Fibroblast of peridontal ligament (primary cell): ENCODE data around the gene GAGE12J.
"Not testable (repeated sequence)": the region's sequence is repeated elsewhere in the genome, so short reads cannot be mapped to it uniquely, and the experiment has no call there.

Source experiments
- DNase-seq: peaks from one replicate; pipeline ENCODE4 v3.0.0-alpha.2; 2010; ENCODE audit errors: extremely low read depth

The GAGE12J gene

GRCh38 chrX:49321737-49322136 is at the start of gene GAGE12J:
Gene GAGE12J (plus strand): TSS chrX:49322037. CDS start chrX:49323194, 1,157 bp downstream.
- DNase-seq = not testable (repeated sequence)

DNA sequence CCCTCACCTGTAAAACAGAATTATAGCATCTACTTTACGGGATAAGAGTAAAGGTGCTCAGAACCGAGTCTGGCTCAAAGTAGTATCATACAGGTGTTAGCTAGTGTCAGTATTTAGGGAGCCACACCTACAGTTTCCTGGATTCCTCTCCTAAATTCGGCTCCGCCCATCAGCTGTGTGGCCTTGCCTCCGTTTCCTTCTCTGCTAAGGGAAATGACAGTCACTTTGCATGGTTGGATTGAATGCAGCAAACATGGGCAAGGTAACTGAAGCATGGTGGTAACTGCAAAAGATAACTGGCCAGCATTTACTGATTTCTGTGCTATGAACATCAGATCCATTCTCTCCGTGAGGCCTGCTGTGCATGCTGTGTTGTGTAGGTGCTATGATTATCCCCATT is 49.4 kb upstream of the GAGE12J start:
- DNase-seq = no peak

DNA sequence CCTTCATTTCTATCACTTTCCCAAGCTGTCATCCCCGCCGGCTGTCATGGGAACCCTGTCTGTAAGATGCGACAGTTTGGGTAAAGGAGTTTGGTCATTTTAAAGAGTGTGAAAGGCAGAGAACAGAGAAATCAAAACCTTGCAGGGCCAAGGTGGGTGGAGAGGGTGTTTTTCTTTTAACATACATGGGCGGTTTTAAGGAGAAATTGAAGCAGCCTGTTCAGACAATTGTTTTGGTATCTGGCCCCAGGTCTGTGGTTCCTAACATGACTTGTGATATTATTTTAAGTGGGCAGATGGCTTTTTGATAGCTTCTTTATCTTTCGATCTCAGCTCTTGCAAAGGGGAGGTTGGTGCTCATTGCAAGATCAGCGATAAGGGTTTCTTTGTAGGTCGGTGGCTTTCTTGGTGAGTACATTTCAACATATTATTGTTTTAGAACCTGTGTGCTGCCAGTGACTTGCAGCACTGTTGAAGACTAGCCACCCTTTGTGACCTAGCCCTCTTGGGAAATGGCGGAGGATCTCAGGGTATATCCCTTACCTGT is 48.6 kb upstream of the GAGE12J start:
- no peak for DNase-seq

DNA sequence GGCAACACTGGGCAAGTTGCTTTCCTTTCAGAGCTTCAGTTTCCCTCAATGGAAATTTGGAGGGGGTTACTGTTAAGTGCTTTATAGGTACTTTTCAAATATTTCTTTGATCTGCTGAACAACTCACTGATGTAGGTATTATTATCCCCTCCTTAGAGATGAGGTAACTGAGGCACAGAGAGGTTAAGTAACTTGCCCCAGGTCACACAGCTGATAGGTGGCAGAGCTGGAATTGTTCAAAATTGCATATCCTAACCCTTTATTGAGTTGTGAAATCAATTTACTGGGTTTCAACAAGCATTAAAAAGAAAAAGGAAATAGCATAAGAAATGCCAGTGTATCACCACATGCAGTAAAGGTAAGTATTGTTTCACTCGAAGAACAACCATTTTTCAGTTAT is 45.6 kb upstream of the GAGE12J start:
- no peak for DNase-seq

GRCh38 chrX:49276671-49277534 is 44.9 kb upstream of the GAGE12J start:
- DNase-seq = peak; percentile 9

GRCh38 chrX:49277535-49277830 is 44.4 kb upstream of the GAGE12J start:
- no peak for DNase-seq

DNA sequence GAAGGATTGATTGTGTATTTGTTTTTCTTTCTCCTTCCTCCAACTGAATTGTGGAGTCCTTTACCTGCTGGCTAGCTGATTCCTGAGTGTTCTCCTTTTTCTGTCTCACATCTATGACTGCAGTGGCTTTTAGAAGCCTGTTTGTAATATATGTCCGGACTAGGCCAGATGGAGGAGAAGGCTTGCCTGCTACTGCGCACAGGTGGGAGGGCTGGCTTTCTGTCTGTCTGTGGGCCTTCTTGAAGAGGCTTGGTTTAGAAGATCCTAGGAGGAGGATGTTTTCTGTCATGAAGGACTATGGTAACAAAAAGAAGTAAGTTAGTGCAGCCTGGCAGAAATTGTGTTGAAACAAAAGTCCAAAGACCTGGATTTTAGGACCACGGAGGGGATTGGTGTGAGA is 43.8 kb upstream of the GAGE12J start:
- DNase-seq = no peak

GRCh38 chrX:49282647-49283011 is 39.2 kb upstream of the GAGE12J start:
- peak; percentile 38 for DNase-seq

- no peak for DNase-seq
Measured at GRCh38 chrX:49284212-49284611, 37.6 kb upstream of the GAGE12J start.

- DNase-seq = no peak
Measured at GRCh38 chrX:49286136-49286535, 35.7 kb upstream of the GAGE12J start.

DNA sequence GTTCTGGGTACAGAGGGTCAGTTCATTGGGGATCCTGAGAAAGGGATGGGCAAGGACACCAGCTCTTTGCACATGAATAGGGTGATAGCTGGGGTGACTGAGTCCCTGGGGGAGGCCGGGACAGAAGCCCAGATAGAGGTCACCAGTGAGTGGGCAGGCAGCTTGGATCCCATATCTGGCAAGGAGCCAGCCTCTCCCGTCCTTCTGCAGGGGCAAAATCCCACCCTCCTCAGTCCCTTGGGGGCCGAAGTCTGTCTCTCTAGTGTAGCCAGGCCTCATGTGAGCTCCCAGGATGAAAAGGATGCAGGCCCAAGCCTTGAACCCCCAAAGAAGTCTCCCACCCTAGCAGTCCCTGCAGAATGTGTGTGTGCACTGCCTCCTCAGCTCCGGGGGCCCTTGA is 35.3 kb upstream of the GAGE12J start:
- no peak for DNase-seq

- DNase-seq = no peak
Measured at GRCh38 chrX:49287665-49288064, 34.2 kb upstream of the GAGE12J start.

- no peak for DNase-seq
Measured at GRCh38 chrX:49290215-49290614, 31.6 kb upstream of the GAGE12J start.

- DNase-seq = peak; percentile 58
Measured at GRCh38 chrX:49291615-49292337, 30.1 kb upstream of the GAGE12J start.

- DNase-seq = no peak
Measured at GRCh38 chrX:49292400-49293362, 29.2 kb upstream of the GAGE12J start.

GRCh38 chrX:49299293-49299692 is 22.5 kb upstream of the GAGE12J start:
- DNase-seq = not testable (repeated sequence)

DNA sequence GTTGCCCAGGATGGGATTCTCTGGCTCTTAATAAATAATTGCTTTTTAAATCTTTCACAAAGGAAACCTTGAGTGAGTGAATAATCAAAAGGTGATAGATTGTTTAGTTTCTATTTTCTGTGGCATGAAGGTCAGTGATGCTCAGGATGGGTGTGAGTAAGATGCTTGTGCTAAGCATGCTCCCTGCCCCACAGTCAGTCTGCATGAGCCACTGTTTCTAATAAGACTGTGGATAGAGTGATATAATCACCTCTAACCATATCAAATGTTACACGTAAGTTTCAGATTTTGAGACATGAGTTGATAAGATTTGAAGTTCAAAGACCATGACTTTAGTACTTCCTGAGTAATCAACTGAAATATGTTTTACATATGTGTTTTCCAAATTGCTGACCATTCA is 21.1 kb upstream of the GAGE12J start:
- DNase-seq = no peak

- DNase-seq = no peak
Measured at GRCh38 chrX:49303346-49303745, 18.5 kb upstream of the GAGE12J start, which contains the start of gene GAGE10. Gene GAGE10 (plus strand): TSS chrX:49303646. CDS start chrX:49304860, 1,214 bp downstream.

DNA sequence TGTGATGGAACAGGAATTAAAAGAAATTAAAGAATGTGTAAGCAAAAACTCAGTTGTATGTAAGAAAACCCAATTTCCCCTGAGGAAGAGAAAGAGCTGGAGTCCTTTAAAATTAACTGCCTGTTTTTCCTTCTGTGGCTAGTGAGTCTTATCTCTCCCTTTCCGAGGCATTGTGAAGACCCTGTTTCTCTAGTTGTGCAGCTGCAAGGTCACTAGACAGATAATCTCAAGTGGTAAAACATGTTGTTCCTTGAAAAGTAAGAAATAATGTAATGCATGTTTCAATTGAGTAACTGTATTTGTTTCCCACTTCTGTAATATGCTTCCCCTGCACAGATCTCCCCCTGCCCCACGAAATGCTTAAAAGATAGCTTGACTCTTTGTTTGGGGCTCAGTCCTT is 14.1 kb upstream of the GAGE12J start:
- DNase-seq = not testable (repeated sequence)

GRCh38 chrX:49308604-49309269 is 13.1 kb upstream of the GAGE12J start:
- DNase-seq = peak; percentile 49

DNA sequence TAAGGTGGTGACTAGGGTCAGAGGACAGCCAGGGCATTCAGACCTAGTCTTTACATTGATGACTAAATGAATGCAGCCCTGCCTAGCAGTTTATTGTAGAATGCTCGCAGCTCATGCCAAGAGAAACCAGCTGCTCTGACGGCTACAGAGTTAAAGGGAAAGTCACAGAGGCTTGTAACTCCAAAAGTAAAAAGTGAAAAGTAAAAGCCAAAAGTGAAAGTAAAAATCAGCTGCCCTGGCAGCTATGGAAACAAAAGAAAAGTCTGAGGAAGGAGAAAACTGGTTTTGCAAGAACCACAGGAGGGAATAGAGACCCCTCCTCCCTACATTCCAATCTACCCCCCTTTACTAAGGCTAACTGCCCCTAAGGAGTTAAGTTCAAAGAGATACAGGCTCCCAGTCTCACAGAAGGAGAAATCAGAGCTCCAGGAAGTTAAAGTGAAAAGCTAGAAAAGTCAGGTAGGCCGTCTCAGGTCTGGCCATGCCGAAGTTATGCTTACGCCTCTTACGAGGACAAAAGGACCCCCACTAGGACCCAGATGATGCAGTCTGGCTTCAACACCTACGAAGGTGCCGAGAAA is 12.3 kb upstream of the GAGE12J start:
- peak; percentile 54 for DNase-seq
